ENCODE results near the gene EP400. TPM values are rescaled to one million over a fixed set of nuclear protein-coding genes. Genes with fewer than 3 reads are reported as not detected.
"Not testable (repeated sequence)": the region's sequence is repeated elsewhere in the genome, so short reads cannot be mapped to it uniquely, and the experiment has no call there.

EP400 gene
- total and polyA plus RNA-seq, 12 donors, result 11.5 to 43.2 (median 28.8) TPM

DNA sequence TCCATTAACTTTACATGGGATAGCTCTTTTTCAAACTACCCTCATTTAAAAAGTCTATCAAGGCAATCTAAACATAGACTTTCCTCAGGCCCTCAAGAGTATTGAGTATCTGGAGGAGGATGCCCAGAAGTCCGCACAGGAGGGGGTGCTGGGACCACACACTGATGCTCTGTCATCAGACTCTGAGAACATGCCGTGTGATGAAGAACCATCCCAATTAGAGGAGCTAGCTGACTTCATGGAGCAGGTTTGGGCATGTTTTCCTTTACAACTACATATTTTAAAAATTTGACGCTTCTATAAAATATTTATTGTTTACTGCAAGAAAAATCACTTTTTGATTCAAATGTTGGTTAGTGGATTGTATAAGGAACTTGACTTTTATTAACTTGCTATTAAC lies 93.5 kb downstream of the EP400 start:
- Histone ChIP-seq H3K36me3 (replicated peaks in 1 of 2) (peaks cover 0 to 45% of the 10 kb centered on the region in 2 donors), H3K27ac (no peak overlapping the region), H3K9me3 (replicated peaks in 1 of 3) (no peaks in the 10 kb centered on the region), H3K27me3 (no peaks in the 10 kb centered on the region), H3K4me1 (replicated peaks in 1 of 2) (no peaks in the 10 kb centered on the region), H3K4me3 (no peak overlapping the region)
- intact Hi-C loops (cut with DNase I), result no loop called here
- no peak for DNase-seq
- WGBS, 4 donors, result 87 to 99% (median 96%) methylated on average over 3 of the region's 3 CpGs
- TF ChIP-seq POLR2A (IDR thresholded peaks at IDR 0.05), result no peak

DNA sequence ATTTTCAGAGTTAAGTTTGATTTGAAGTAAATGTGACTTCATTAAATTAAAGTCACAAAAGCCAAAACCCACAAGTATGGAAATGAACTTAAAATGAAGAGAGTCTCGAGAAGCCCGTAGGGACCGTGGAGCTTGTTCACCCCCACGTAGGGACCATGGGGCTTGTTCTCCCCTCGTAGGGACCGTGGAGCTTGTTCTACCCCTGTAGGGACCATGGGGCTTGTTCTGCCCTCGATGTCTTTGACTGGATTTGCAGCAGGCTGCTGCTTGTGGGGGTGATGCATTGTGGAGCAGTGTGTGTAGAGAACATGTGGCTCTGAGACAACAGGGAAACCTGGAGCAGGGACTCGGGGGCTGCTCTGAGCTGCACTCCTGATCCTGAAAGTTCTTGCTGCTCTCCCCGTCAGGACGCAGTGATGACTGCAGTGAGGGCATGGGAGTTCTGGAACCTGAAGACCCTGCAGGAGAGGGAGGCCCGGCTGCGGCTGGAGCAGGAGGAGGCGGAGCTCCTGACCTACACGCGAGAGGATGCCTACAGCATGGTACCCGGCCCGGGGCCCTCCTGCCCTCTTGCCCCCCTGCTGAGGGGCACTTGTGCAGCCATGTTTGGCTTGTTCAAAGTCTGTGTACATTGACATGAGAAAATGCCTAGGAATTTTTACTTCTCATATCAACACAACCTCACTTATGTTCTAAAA lies 94.2 kb downstream of the EP400 start:
- no peak overlapping the region for H3K4me3 ChIP-seq
- H3K4me1 ChIP-seq (replicated peaks in 1 of 2), result no peaks in the 10 kb centered on the region
- no peak for DNase-seq
- 88 to 92% (median 91%) methylated on average over 14 to 17 of the region's 17 CpGs for WGBS, 4 donors
- no peak overlapping the region for H3K27ac ChIP-seq
- no peaks in the 10 kb centered on the region for H3K27me3 ChIP-seq
- intact Hi-C loops (cut with DNase I), result no loop called here
- TF ChIP-seq POLR2A (IDR thresholded peaks at IDR 0.05), result no peak
- TF ChIP-seq, protein P1, sequence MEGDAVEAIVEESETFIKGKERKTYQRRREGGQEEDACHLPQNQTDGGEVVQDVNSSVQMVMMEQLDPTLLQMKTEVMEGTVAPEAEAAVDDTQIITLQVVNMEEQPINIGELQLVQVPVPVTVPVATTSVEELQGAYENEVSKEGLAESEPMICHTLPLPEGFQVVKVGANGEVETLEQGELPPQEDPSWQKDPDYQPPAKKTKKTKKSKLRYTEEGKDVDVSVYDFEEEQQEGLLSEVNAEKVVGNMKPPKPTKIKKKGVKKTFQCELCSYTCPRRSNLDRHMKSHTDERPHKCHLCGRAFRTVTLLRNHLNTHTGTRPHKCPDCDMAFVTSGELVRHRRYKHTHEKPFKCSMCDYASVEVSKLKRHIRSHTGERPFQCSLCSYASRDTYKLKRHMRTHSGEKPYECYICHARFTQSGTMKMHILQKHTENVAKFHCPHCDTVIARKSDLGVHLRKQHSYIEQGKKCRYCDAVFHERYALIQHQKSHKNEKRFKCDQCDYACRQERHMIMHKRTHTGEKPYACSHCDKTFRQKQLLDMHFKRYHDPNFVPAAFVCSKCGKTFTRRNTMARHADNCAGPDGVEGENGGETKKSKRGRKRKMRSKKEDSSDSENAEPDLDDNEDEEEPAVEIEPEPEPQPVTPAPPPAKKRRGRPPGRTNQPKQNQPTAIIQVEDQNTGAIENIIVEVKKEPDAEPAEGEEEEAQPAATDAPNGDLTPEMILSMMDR (IDR thresholded peaks at IDR 0.05), result no peak
- no peaks in the 10 kb centered on the region for H3K9me3 ChIP-seq (replicated peaks in 1 of 3)
- peaks cover 0 to 42% of the 10 kb centered on the region in 2 donors for H3K36me3 ChIP-seq (replicated peaks in 1 of 2)

DNA sequence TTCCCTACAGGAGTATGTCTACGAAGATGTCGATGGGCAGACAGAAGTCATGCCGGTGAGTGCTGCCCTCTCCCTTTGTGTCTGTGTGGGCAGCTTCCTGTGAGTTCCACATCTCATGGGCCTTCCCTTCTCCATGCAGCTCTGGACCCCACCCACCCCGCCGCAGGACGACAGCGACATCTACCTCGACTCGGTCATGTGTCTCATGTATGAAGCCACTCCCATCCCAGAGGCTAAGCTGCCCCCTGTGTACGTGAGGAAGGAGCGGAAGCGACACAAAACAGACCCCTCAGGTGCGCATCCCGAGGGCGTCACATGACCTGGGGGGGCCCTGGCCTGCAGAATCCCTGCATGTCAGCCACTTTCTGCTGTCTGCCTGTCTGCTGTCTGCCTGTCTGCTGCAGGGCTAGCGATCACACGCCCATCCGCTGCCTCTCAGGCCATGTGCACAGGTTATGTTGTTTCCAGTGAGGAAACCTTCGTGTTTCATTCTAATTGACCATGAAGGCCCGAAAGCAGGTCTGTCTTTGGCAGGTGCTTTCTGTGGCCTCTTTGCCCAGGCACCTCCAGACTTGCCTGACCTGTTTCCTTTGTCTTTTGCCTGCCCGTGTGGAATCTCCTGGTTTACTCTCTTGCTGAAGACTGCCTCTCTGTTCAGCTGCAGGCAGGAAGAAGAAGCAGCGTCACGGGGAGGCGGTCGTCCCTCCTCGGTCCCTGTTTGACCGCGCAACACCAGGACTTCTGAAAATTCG lies 95.1 kb downstream of the EP400 start:
- peaks cover 0 to 49% of the 10 kb centered on the region in 2 donors for H3K36me3 ChIP-seq (replicated peaks in 1 of 2)
- H3K4me1 ChIP-seq (replicated peaks in 1 of 2), result no peaks in the 10 kb centered on the region
- 95 to 96% (median 95%) methylated on average over 22 to 29 of the region's 29 CpGs for WGBS, 4 donors
- no peaks in the 10 kb centered on the region for H3K9me3 ChIP-seq (replicated peaks in 1 of 3)
- no peak overlapping the region for H3K4me3 ChIP-seq
- TF ChIP-seq, protein P1 (IDR thresholded peaks at IDR 0.05), result no peak
- no peak for TF ChIP-seq POLR2A (IDR thresholded peaks at IDR 0.05)
- no peak for DNase-seq
- intact Hi-C loops (cut with DNase I), result no loop called here
- no peaks in the 10 kb centered on the region for H3K27me3 ChIP-seq
- H3K27ac ChIP-seq, result no peak overlapping the region

DNA sequence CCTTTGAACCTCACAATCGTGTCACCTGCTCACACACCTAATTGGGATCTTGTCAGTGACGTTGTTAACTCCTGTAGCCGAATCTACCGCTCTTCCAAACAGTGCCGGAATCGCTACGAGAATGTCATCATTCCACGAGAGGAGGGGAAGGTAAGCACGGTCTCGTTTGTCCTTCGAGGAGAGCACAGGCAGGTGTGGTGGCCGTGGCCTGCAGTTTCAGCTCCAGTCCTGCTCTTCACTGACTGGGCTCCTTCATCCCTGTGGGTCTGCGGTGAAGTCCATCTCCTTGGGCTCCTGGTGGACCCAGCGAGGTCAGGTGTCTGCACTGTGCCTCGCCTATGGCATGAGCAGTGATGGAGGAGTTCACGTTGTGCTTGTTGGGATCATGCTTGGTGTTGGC lies 96.0 kb downstream of the EP400 start:
- WGBS, 4 donors, result 95 to 97% (median 96%) methylated on average over 14 to 16 of the region's 16 CpGs
- H3K4me1 ChIP-seq (replicated peaks in 1 of 2), result no peaks in the 10 kb centered on the region
- TF ChIP-seq POLR2A (IDR thresholded peaks at IDR 0.05), result no peak
- DNase-seq, result no peak
- no peak overlapping the region for H3K27ac ChIP-seq
- peaks cover 0 to 58% of the 10 kb centered on the region in 2 donors for H3K36me3 ChIP-seq (replicated peaks in 1 of 2)
- intact Hi-C loops (cut with DNase I), result no loop called here
- H3K9me3 ChIP-seq (replicated peaks in 1 of 3), result no peaks in the 10 kb centered on the region
- H3K4me3 ChIP-seq, result no peak overlapping the region
- H3K27me3 ChIP-seq, result no peaks in the 10 kb centered on the region

- H3K4me1 ChIP-seq (replicated peaks in 1 of 2), result no peaks in the 10 kb centered on the region
- H3K9me3 ChIP-seq (replicated peaks in 1 of 3), result no peaks in the 10 kb centered on the region
- intact Hi-C loops (cut with DNase I), result no loop called here
- H3K4me3 ChIP-seq, result no peak overlapping the region
- no peak overlapping the region for H3K27ac ChIP-seq
- H3K27me3 ChIP-seq, result no peaks in the 10 kb centered on the region
- H3K36me3 ChIP-seq (replicated peaks in 1 of 2), result peaks cover 0 to 66% of the 10 kb centered on the region in 2 donors
- 84 to 90% (median 87%) methylated on average over 11 of the region's 11 CpGs for WGBS, 4 donors
- DNase-seq, result no peak
- TF ChIP-seq, protein P1 (IDR thresholded peaks at IDR 0.05), result no peak
- TF ChIP-seq POLR2A (IDR thresholded peaks at IDR 0.05), result no peak
Observed at GRCh38 chr12:132046561-132046960, 96.8 kb downstream of the EP400 start.

GRCh38 chr12:132047630-132048029 lies 97.9 kb downstream of the EP400 start:
- DNase-seq; H3K4me1 ChIP-seq (replicated peaks in 1 of 2); intact Hi-C loops (cut with DNase I); H3K27ac ChIP-seq; H3K9me3 ChIP-seq (replicated peaks in 1 of 3); H3K4me3 ChIP-seq; H3K27me3 ChIP-seq: not testable (repeated sequence)
- WGBS, 4 donors, result 77 to 85% (median 79%) methylated on average over 11 of the region's 11 CpGs
- peaks cover 0 to 72% of the 10 kb centered on the region in 2 donors for H3K36me3 ChIP-seq (replicated peaks in 1 of 2)

Measured in adrenal gland (tissue), 12 donors.